HCT116 (cell line): ENCODE results near the gene DPF3. TPM values are rescaled to one million over a fixed set of nuclear protein-coding genes. Genes with fewer than 3 reads are reported as not detected.

Experiments
- ATAC-seq: fragments of 200-7000 bp; cut with Tn5 transposase; 2 replicates; pipeline ENCODE4 v1.9.1; 2020; ENCODE audit warnings: mild to moderate bottlenecking, moderate library complexity
- BruUV-seq: library from RNA; stranded (reverse); fragments of 400-500 nt; replicated peaks from 2 replicates; lab custom pipeline; 2021; lab: Mats Ljungman, UMichigan
- CTCF ChIA-PET: fragments of 300-600 bp; sonication (Branson Sonifier 250); formaldehyde crosslinking; loops from one replicate; lab custom pipeline; 2021; ENCODE audit warnings: antibody characterized with exemption; lab: Charles Lee
- POLR2A ChIA-PET: fragments of 300-600, 350-600 bp; sonication (Branson Sonifier 250); formaldehyde crosslinking; loops from one replicate; lab custom pipeline; 2021; ENCODE audit warnings: antibody characterized with exemption; lab: Charles Lee
- RAD21 ChIA-PET, 2 experiments: fragments of 300-600 bp; sonication (Branson Sonifier 250); formaldehyde crosslinking; loops; one replicate each; lab custom pipeline; 2023; ENCODE audit warnings: low total read pairs in 2 of 2; ENCODE audit not compliant: uncharacterized antibody in 2 of 2, unreplicated experiment in 2 of 2, low non-redundant PET in 1 of 2; lab: Charles Lee
- DNase-seq: peaks from one replicate; pipeline ENCODE4 v3.0.0-alpha.2; 2010; ENCODE audit warnings: low read depth, low spot score
- H2AFZ ChIP-seq: fragments of 200-600 bp; shearing (Covaris generic), sonication (generic); 2 replicates; pipeline ENCODE4 v1.6.1; 2017; ENCODE audit warnings: low read depth, mixed run types, mixed read lengths, antibody characterized with exemption, low read length; ENCODE audit not compliant: poor library complexity, severe bottlenecking
- H3K27ac ChIP-seq: 2 replicates; pipeline ENCODE4 v1.5.1; 2012; ENCODE audit warnings: low read depth, low read length
- H3K27me3 ChIP-seq: fragments of 200-600 bp; sonication (generic); 2 replicates; pipeline ENCODE4 v1.6.1; 2016; ENCODE audit warnings: mixed run types, low read length, mixed read lengths; ENCODE audit not compliant: insufficient read depth
- H3K36me3 ChIP-seq, 2 experiments: fragments of 200-500 bp in 1 of 2; fragments of 200-600 bp in 1 of 2; sonication (Bioruptor generic) in 1 of 2; sonication (generic) in 1 of 2; 2 replicates each; pipeline versions ENCODE4 v1.5.1 to v1.6.1; 2014 to 2016; ENCODE audit warnings: low read length in 2 of 2, inconsistent platforms in 1 of 2, mixed read lengths in 1 of 2, mixed run types in 1 of 2; ENCODE audit not compliant: insufficient read depth in 2 of 2, control insufficient read depth in 1 of 2
- H3K4me1 ChIP-seq, 2 experiments: fragments of 200-600 bp in 1 of 2; sonication (generic) in 1 of 2; 2 replicates each; pipeline versions ENCODE4 v1.5.1 to v1.6.1; 2012 to 2017; ENCODE audit warnings: low read length in 2 of 2, inconsistent platforms in 1 of 2, mild to moderate bottlenecking in 1 of 2, mixed read lengths in 1 of 2, mixed run types in 1 of 2, moderate library complexity in 1 of 2; ENCODE audit not compliant: insufficient read depth in 2 of 2, control insufficient read depth in 1 of 2
- H3K4me2 ChIP-seq: fragments of 200-600 bp; sonication (generic); 2 replicates; pipeline ENCODE4 v1.6.1; 2017; ENCODE audit warnings: mixed run types, low read length, mixed read lengths
- H3K4me3 ChIP-seq, 2 experiments: fragments of 200-600 bp in 1 of 2; sonication (generic) in 1 of 2; replicated peaks in 1 of 2; 2 replicates each; pipeline ENCODE4 v1.5.1; 2011 to 2016; ENCODE audit warnings: low read length in 2 of 2, control low read depth in 1 of 2, low read depth in 1 of 2, mild to moderate bottlenecking in 1 of 2, mixed read lengths in 1 of 2, mixed run types in 1 of 2
- H3K79me2 ChIP-seq: fragments of 200-600 bp; sonication (generic); 2 replicates; pipeline ENCODE4 v1.6.1; 2017; ENCODE audit warnings: mild to moderate bottlenecking, mixed run types, low read length, moderate library complexity, mixed read lengths; ENCODE audit not compliant: insufficient read depth
- H3K9ac ChIP-seq: fragments of 200-600 bp; sonication (generic); 2 replicates; pipeline ENCODE4 v1.6.1; 2016; ENCODE audit warnings: low read length, mixed read lengths
- H3K9me2 ChIP-seq: fragments of 200-600 bp; sonication (generic), shearing (Covaris generic); 2 replicates; pipeline ENCODE4 v1.6.1; 2017; ENCODE audit warnings: mixed run types, mild to moderate bottlenecking, moderate library complexity; ENCODE audit not compliant: insufficient read depth
- H3K9me3 ChIP-seq, 2 experiments: fragments of 200-500 bp in 1 of 2; fragments of 200-600 bp in 1 of 2; sonication (Bioruptor generic) in 1 of 2; sonication (generic) in 1 of 2; 2 replicates each; pipeline ENCODE4 v1.6.1; 2014 to 2017; ENCODE audit warnings: low read length in 2 of 2, mixed read lengths in 2 of 2, inconsistent platforms in 1 of 2, low read depth in 1 of 2, mild to moderate bottlenecking in 1 of 2, mixed run types in 1 of 2, moderate library complexity in 1 of 2; ENCODE audit not compliant: control insufficient read depth in 1 of 2, insufficient read depth in 1 of 2
- H4K20me1 ChIP-seq: fragments of 200-600 bp; sonication (generic), shearing (Covaris generic); 2 replicates; pipeline ENCODE4 v1.6.1; 2017; ENCODE audit warnings: mixed run types, mild to moderate bottlenecking, moderate library complexity; ENCODE audit not compliant: insufficient read depth
- CBX3 ChIP-seq: IDR thresholded peaks from 2 replicates; pipeline ENCODE4 v1.6.1; 2012; ENCODE audit warnings: low read depth
- CEBPB ChIP-seq: IDR thresholded peaks from 2 replicates; pipeline ENCODE4 v1.6.1; 2012; ENCODE audit warnings: low read depth
- EGR1 ChIP-seq: IDR thresholded peaks from 2 replicates; pipeline ENCODE4 v1.6.1; 2012; ENCODE audit warnings: low read depth
- EZH2 ChIP-seq: fragments of 200-600 bp; sonication (generic); IDR thresholded peaks from 2 replicates; pipeline ENCODE4 v1.6.1; 2017; ENCODE audit warnings: antibody characterized with exemption, mixed run types
- EZH2phosphoT487 ChIP-seq: fragments of 200-600 bp; IDR thresholded peaks from 2 replicates; pipeline ENCODE4 v1.6.1; 2018; ENCODE audit warnings: antibody characterized with exemption, borderline replicate concordance
- FOSL1 ChIP-seq: IDR thresholded peaks from 2 replicates; pipeline ENCODE4 v1.6.1; 2012; ENCODE audit warnings: low read depth
- JUND ChIP-seq: IDR thresholded peaks from 2 replicates; pipeline ENCODE4 v1.6.1; 2012
- POLR2A ChIP-seq: IDR thresholded peaks from 2 replicates; pipeline ENCODE4 v1.7.0; 2011; ENCODE audit warnings: borderline replicate concordance; ENCODE audit not compliant: insufficient read depth, insufficient read length; ENCODE audit errors: extremely low read depth
- POLR2AphosphoS5 ChIP-seq: IDR thresholded peaks from 2 replicates; pipeline ENCODE4 v1.6.1; 2011; ENCODE audit warnings: mild to moderate bottlenecking, low read depth, low read length, moderate library complexity
- SIN3A ChIP-seq: IDR thresholded peaks from 2 replicates; pipeline ENCODE4 v1.6.1; 2012; ENCODE audit warnings: low read depth
- SP1 ChIP-seq: IDR thresholded peaks from 2 replicates; pipeline ENCODE4 v1.6.1; 2012; ENCODE audit warnings: low read depth
- SRF ChIP-seq: IDR thresholded peaks from 2 replicates; pipeline ENCODE4 v1.6.1; 2012; ENCODE audit warnings: low read depth
- YY1 ChIP-seq: IDR thresholded peaks from 2 replicates; pipeline ENCODE4 v1.6.1; 2011; ENCODE audit warnings: low read length, low read depth, moderate library complexity, mild to moderate bottlenecking; ENCODE audit not compliant: insufficient replicate concordance; ENCODE audit errors: extremely low read depth
- ZBTB33 ChIP-seq: IDR thresholded peaks from 2 replicates; pipeline ENCODE4 v1.6.1; 2011; ENCODE audit warnings: mild to moderate bottlenecking, low read length, moderate library complexity; ENCODE audit not compliant: insufficient replicate concordance; ENCODE audit errors: extremely low read depth
- ZNF274 ChIP-seq: fragments of 200-500 bp; sonication (Bioruptor generic); IDR thresholded peaks from 2 replicates; pipeline ENCODE4 v1.6.1; 2014; ENCODE audit warnings: mild to moderate bottlenecking, low read depth, low read length, inconsistent platforms
- intact Hi-C: fragments of 100-400 bp; cut with micrococcal nuclease; formaldehyde crosslinking; loops from 2 replicates; pipeline ENCODE4 v1.10.0; 2022
- total RNA-seq: library from RNA; stranded (reverse); gene quantifications from one replicate; pipeline ENCODE4 v1.2.1, GENCODE V29; 2021; ENCODE audit not compliant: unreplicated experiment
- TF ChIP-seq, protein P1 (sequence below): IDR thresholded peaks from 2 replicates; pipeline ENCODE4 v1.6.1; 2012
- TF ChIP-seq, protein P2 (sequence below), 3 experiments: fragments of 200-600 bp in 1 of 3; sonication (generic) in 1 of 3; IDR thresholded peaks in 2 of 3; conservative IDR thresholded peaks in 1 of 3; 2 replicates each; pipeline ENCODE4 v1.5.1; 2012 to 2017; ENCODE audit warnings: low read depth in 2 of 3, low read length in 2 of 3, antibody characterized with exemption in 1 of 3, borderline replicate concordance in 1 of 3, control low read depth in 1 of 3, mild to moderate bottlenecking in 1 of 3, mixed read lengths in 1 of 3, mixed run types in 1 of 3, moderate library complexity in 1 of 3; ENCODE audit not compliant: insufficient read depth in 1 of 3

Gene DPF3
- total RNA-seq, 1 experiment from 2014 or later = 0.27 TPM

- H3K4me3 ChIP-seq = no peak overlapping the region
- no peaks in the 10 kb centered on the region for H3K4me1 ChIP-seq
- TF ChIP-seq EZH2 = no peak
- TF ChIP-seq POLR2A = no peak
- TF ChIP-seq SP1 = no peak
- no peak for TF ChIP-seq CEBPB
- no peak for TF ChIP-seq EGR1
- TF ChIP-seq SRF = no peak
- TF ChIP-seq FOSL1 = no peak
- TF ChIP-seq YY1 = no peak
- TF ChIP-seq CBX3 = no peak
- no peak overlapping the region for H3K4me2 ChIP-seq
- H3K9me3 ChIP-seq = no peaks in the 10 kb centered on the region
- no peaks in the 10 kb centered on the region for H3K36me3 ChIP-seq
- no peaks in the 10 kb centered on the region; the same call in 1 of the 2 replicates for H3K27me3 ChIP-seq
- ChIA-PET CTCF (no interaction called here), RAD21 (no interaction called here), POLR2A (no interaction called here)
- no peaks in the 10 kb centered on the region for H3K9me2 ChIP-seq
- no peak overlapping the region for H3K27ac ChIP-seq
- no TSS peak for BruUV-seq
- DNase-seq (no peak), ATAC-seq (no peak)
- H3K79me2 ChIP-seq = no peaks in the 10 kb centered on the region
- no peak overlapping the region for H2AFZ ChIP-seq
- intact Hi-C loops = no loop called here
- no peaks in the 10 kb centered on the region for H4K20me1 ChIP-seq
- H3K9ac ChIP-seq = no peak overlapping the region
Observed at GRCh38 chr14:72686832-72687231, 207.1 kb downstream of the DPF3 start.

DNA sequence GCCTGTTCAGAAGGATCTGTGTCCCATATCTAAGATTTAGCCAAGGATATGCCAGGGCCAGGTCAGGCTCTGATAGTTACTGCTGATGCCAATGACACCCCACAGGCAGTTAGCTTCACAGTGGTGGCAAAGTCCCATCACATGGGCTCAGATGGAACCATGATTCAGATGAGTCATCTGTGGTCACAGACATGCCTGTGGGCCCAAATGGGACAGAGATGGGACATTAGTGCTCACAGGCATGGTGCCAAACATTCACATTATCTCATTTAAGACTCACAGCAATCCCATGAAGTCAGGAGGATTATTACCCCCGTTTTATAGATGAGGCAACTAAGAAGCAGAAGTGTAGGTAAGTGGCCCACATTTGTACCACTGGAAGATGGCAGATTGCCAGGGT is 207.8 kb downstream of the DPF3 start:
- intact Hi-C loops = no loop called here
- RAD21 ChIA-PET = no interaction called here
- no peak for ATAC-seq

More for the DNA sequence above, 207.8 kb downstream of the DPF3 start:
- no peaks in the 10 kb centered on the region for H3K9me3 ChIP-seq
- no peaks in the 10 kb centered on the region; the same call in 1 of the 2 replicates for H3K27me3 ChIP-seq
- no peaks in the 10 kb centered on the region for H3K36me3 ChIP-seq
- TF ChIP-seq SP1 = no peak
- no peak for TF ChIP-seq SIN3A
- TF ChIP-seq ZBTB33 = no peak
- TF ChIP-seq, protein P1, sequence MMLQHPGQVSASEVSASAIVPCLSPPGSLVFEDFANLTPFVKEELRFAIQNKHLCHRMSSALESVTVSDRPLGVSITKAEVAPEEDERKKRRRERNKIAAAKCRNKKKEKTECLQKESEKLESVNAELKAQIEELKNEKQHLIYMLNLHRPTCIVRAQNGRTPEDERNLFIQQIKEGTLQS = no peak
- no peak for TF ChIP-seq POLR2AphosphoS5
- TF ChIP-seq YY1 = no peak
- no peak for TF ChIP-seq JUND
- TF ChIP-seq ZNF274 = no peak
- no peak for TF ChIP-seq EZH2phosphoT487
- TF ChIP-seq, protein P2, sequence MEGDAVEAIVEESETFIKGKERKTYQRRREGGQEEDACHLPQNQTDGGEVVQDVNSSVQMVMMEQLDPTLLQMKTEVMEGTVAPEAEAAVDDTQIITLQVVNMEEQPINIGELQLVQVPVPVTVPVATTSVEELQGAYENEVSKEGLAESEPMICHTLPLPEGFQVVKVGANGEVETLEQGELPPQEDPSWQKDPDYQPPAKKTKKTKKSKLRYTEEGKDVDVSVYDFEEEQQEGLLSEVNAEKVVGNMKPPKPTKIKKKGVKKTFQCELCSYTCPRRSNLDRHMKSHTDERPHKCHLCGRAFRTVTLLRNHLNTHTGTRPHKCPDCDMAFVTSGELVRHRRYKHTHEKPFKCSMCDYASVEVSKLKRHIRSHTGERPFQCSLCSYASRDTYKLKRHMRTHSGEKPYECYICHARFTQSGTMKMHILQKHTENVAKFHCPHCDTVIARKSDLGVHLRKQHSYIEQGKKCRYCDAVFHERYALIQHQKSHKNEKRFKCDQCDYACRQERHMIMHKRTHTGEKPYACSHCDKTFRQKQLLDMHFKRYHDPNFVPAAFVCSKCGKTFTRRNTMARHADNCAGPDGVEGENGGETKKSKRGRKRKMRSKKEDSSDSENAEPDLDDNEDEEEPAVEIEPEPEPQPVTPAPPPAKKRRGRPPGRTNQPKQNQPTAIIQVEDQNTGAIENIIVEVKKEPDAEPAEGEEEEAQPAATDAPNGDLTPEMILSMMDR (IDR thresholded peaks at IDR 0.05 in 2 of 3, conservative IDR thresholded peaks at IDR 0.05 in 1 of 3; ENCODE audit: borderline replicate concordance in 1 of 3, insufficient read depth in 1 of 3, low read depth in 2 of 3, low read length in 2 of 3) = no peak
- no peak for TF ChIP-seq CBX3
- POLR2A ChIA-PET = no interaction called here
- no peak overlapping the region for H3K27ac ChIP-seq
- H3K79me2 ChIP-seq = no peaks in the 10 kb centered on the region
- no peaks in the 10 kb centered on the region for H4K20me1 ChIP-seq
- no TSS peak for BruUV-seq
- no peak overlapping the region for H3K4me3 ChIP-seq
- peaks cover 0 to 1% of the 10 kb centered on the region in 2 experiments; a peak in 1 of 4 replicates for H3K4me1 ChIP-seq
- H3K4me2 ChIP-seq = no peak overlapping the region
- no peak overlapping the region for H3K9ac ChIP-seq
- CTCF ChIA-PET = no interaction called here
- no peak for DNase-seq
- no peaks in the 10 kb centered on the region for H3K9me2 ChIP-seq
- no peak overlapping the region for H2AFZ ChIP-seq
